ENCODE data around the gene VIPR2. TPM values are rescaled to one million over a fixed set of nuclear protein-coding genes. Genes with fewer than 3 reads are reported as not detected.

The VIPR2 gene
- total and polyA plus RNA-seq, 4 donors: 6.0 to 11.3 (median 8.4) TPM

GRCh38 chr7:159064121-159064815 lies 80.4 kb downstream of the VIPR2 start:
- H3K27me3 ChIP-seq (ENCODE audit: control insufficient read depth, insufficient read depth, low read length): no peaks in the 10 kb centered on the region
- peaks cover 3% of the 10 kb centered on the region for H3K36me3 ChIP-seq (ENCODE audit: control insufficient read depth, insufficient read depth, low read length)
- DNase-seq (ENCODE audit: low read depth in 4 of 6, low spot score in 6 of 6): no peak
- H3K27ac ChIP-seq (ENCODE audit: low read depth, low read length): no peak overlapping the region
- no peaks in the 10 kb centered on the region for H3K9me3 ChIP-seq (ENCODE audit: control insufficient read depth, insufficient read depth, low read length)
- WGBS (ENCODE audit: insufficient coverage): 96% methylated on average over 47 of the region's 48 CpGs
- H3K4me3 ChIP-seq (ENCODE audit: low read depth, low read length): no peak overlapping the region
- peaks cover 16% of the 10 kb centered on the region for H3K4me1 ChIP-seq (ENCODE audit: control insufficient read depth, insufficient read depth, low read length)

GRCh38 chr7:159063046-159063840 lies 81.4 kb downstream of the VIPR2 start:
- Histone ChIP-seq H3K9me3 (ENCODE audit: control insufficient read depth, insufficient read depth, low read length) (no peaks in the 10 kb centered on the region), H3K36me3 (ENCODE audit: control insufficient read depth, insufficient read depth, low read length) (peaks cover 3% of the 10 kb centered on the region), H3K27me3 (ENCODE audit: control insufficient read depth, insufficient read depth, low read length) (no peaks in the 10 kb centered on the region), H3K4me3 (ENCODE audit: low read depth, low read length) (no peak overlapping the region), H3K27ac (ENCODE audit: low read depth, low read length) (no peak overlapping the region), H3K4me1 (ENCODE audit: control insufficient read depth, insufficient read depth, low read length) (peaks cover 6% of the 10 kb centered on the region)
- no peak for DNase-seq (ENCODE audit: low read depth in 4 of 6, low spot score in 6 of 6)
- 96% methylated on average over 40 of the region's 56 CpGs for WGBS (ENCODE audit: insufficient coverage)

GRCh38 chr7:159062569-159062968 lies 82.1 kb downstream of the VIPR2 start:
- H3K27me3 ChIP-seq (ENCODE audit: control insufficient read depth, insufficient read depth, low read length): no peaks in the 10 kb centered on the region
- no peak overlapping the region for H3K27ac ChIP-seq (ENCODE audit: low read depth, low read length)
- DNase-seq (ENCODE audit: low read depth in 4 of 6, low spot score in 6 of 6): no peak
- no peak overlapping the region for H3K4me3 ChIP-seq (ENCODE audit: low read depth, low read length)
- H3K9me3 ChIP-seq (ENCODE audit: control insufficient read depth, insufficient read depth, low read length): no peaks in the 10 kb centered on the region
- no peaks in the 10 kb centered on the region for H3K4me1 ChIP-seq (ENCODE audit: control insufficient read depth, insufficient read depth, low read length)
- WGBS (ENCODE audit: insufficient coverage): 100% methylated on average over 3 of the region's 8 CpGs
- peaks cover 3% of the 10 kb centered on the region for H3K36me3 ChIP-seq (ENCODE audit: control insufficient read depth, insufficient read depth, low read length)

GRCh38 chr7:159061674-159062212 lies 82.9 kb downstream of the VIPR2 start:
- WGBS (ENCODE audit: insufficient coverage): 42% methylated on average over 44 of the region's 44 CpGs
- no peak for DNase-seq (ENCODE audit: low read depth in 4 of 6, low spot score in 6 of 6)
- H3K27ac ChIP-seq (ENCODE audit: low read depth, low read length): no peak overlapping the region

GRCh38 chr7:159061209-159061608 lies 83.5 kb downstream of the VIPR2 start:
- WGBS (ENCODE audit: insufficient coverage): 83% methylated on average over 2 of the region's 4 CpGs

More at GRCh38 chr7:159061674-159062212, 82.9 kb downstream of the VIPR2 start:
- H3K36me3 ChIP-seq (ENCODE audit: control insufficient read depth, insufficient read depth, low read length): peaks cover 3% of the 10 kb centered on the region
- H3K4me3 ChIP-seq (ENCODE audit: low read depth, low read length): no peak overlapping the region
- no peaks in the 10 kb centered on the region for H3K4me1 ChIP-seq (ENCODE audit: control insufficient read depth, insufficient read depth, low read length)
- H3K9me3 ChIP-seq (ENCODE audit: control insufficient read depth, insufficient read depth, low read length): no peaks in the 10 kb centered on the region
- H3K27me3 ChIP-seq (ENCODE audit: control insufficient read depth, insufficient read depth, low read length): no peaks in the 10 kb centered on the region

GRCh38 chr7:159060440-159060839 lies 84.2 kb downstream of the VIPR2 start:
- H3K4me3 ChIP-seq (ENCODE audit: low read depth, low read length): no peak overlapping the region
- no peaks in the 10 kb centered on the region for H3K4me1 ChIP-seq (ENCODE audit: control insufficient read depth, insufficient read depth, low read length)
- H3K27ac ChIP-seq (ENCODE audit: low read depth, low read length): no peak overlapping the region
- no peak for DNase-seq (ENCODE audit: low read depth in 4 of 6, low spot score in 6 of 6)
- peaks cover 3% of the 10 kb centered on the region for H3K36me3 ChIP-seq (ENCODE audit: control insufficient read depth, insufficient read depth, low read length)
- H3K27me3 ChIP-seq (ENCODE audit: control insufficient read depth, insufficient read depth, low read length): no peaks in the 10 kb centered on the region
- no peaks in the 10 kb centered on the region for H3K9me3 ChIP-seq (ENCODE audit: control insufficient read depth, insufficient read depth, low read length)
- WGBS (ENCODE audit: insufficient coverage): 98% methylated on average over 2 of the region's 2 CpGs

More at GRCh38 chr7:159061209-159061608, 83.5 kb downstream of the VIPR2 start:
- Histone ChIP-seq H3K27me3 (ENCODE audit: control insufficient read depth, insufficient read depth, low read length) (no peaks in the 10 kb centered on the region), H3K36me3 (ENCODE audit: control insufficient read depth, insufficient read depth, low read length) (peaks cover 3% of the 10 kb centered on the region), H3K4me3 (ENCODE audit: low read depth, low read length) (no peak overlapping the region), H3K9me3 (ENCODE audit: control insufficient read depth, insufficient read depth, low read length) (no peaks in the 10 kb centered on the region), H3K27ac (ENCODE audit: low read depth, low read length) (no peak overlapping the region), H3K4me1 (ENCODE audit: control insufficient read depth, insufficient read depth, low read length) (no peaks in the 10 kb centered on the region)
- no peak for DNase-seq (ENCODE audit: low read depth in 4 of 6, low spot score in 6 of 6)

- Histone ChIP-seq H3K4me3 (ENCODE audit: low read depth, low read length) (no peak overlapping the region), H3K4me1 (ENCODE audit: control insufficient read depth, insufficient read depth, low read length) (no peaks in the 10 kb centered on the region), H3K27me3 (ENCODE audit: control insufficient read depth, insufficient read depth, low read length) (no peaks in the 10 kb centered on the region), H3K9me3 (ENCODE audit: control insufficient read depth, insufficient read depth, low read length) (no peaks in the 10 kb centered on the region), H3K36me3 (ENCODE audit: control insufficient read depth, insufficient read depth, low read length) (peaks cover 3% of the 10 kb centered on the region), H3K27ac (ENCODE audit: low read depth, low read length) (no peak overlapping the region)
- no peak for DNase-seq (ENCODE audit: low read depth in 4 of 6, low spot score in 6 of 6)
- WGBS (ENCODE audit: insufficient coverage): 96% methylated on average over 3 of the region's 3 CpGs
Observed at GRCh38 chr7:159059629-159060028, 85.0 kb downstream of the VIPR2 start.

GRCh38 chr7:159057647-159058046 lies 87.0 kb downstream of the VIPR2 start:
- Histone ChIP-seq H3K27ac (ENCODE audit: low read depth, low read length) (no peak overlapping the region), H3K36me3 (ENCODE audit: control insufficient read depth, insufficient read depth, low read length) (no peaks in the 10 kb centered on the region), H3K4me1 (ENCODE audit: control insufficient read depth, insufficient read depth, low read length) (no peaks in the 10 kb centered on the region), H3K4me3 (ENCODE audit: low read depth, low read length) (no peak overlapping the region), H3K9me3 (ENCODE audit: control insufficient read depth, insufficient read depth, low read length) (no peaks in the 10 kb centered on the region), H3K27me3 (ENCODE audit: control insufficient read depth, insufficient read depth, low read length) (no peaks in the 10 kb centered on the region)
- WGBS (ENCODE audit: insufficient coverage): 88% methylated on average over 3 of the region's 4 CpGs
- no peak for DNase-seq (ENCODE audit: low read depth in 4 of 6, low spot score in 6 of 6)

GRCh38 chr7:159056737-159057136 lies 87.9 kb downstream of the VIPR2 start:
- DNase-seq (ENCODE audit: low read depth in 4 of 6, low spot score in 6 of 6): no peak
- H3K4me3 ChIP-seq (ENCODE audit: low read depth, low read length): no peak overlapping the region
- H3K27me3 ChIP-seq (ENCODE audit: control insufficient read depth, insufficient read depth, low read length): no peaks in the 10 kb centered on the region
- no peaks in the 10 kb centered on the region for H3K4me1 ChIP-seq (ENCODE audit: control insufficient read depth, insufficient read depth, low read length)
- H3K36me3 ChIP-seq (ENCODE audit: control insufficient read depth, insufficient read depth, low read length): no peaks in the 10 kb centered on the region
- no peak overlapping the region for H3K27ac ChIP-seq (ENCODE audit: low read depth, low read length)
- 83% methylated on average over 2 of the region's 5 CpGs for WGBS (ENCODE audit: insufficient coverage)
- no peaks in the 10 kb centered on the region for H3K9me3 ChIP-seq (ENCODE audit: control insufficient read depth, insufficient read depth, low read length)
